ENCODE results near the gene SHC3. TPM values are rescaled to one million over a fixed set of nuclear protein-coding genes. Genes with fewer than 3 reads are reported as not detected.

The SHC3 gene
- total RNA-seq, 1 experiment from 2014 or later, result 1.8 TPM

GRCh38 chr9:89225036-89225435 lies 46.4 kb upstream of the SHC3 start:
- Histone ChIP-seq H3K14ac (ENCODE audit: insufficient read depth, low read length) (no peak overlapping the region), H3K4me2 (ENCODE audit: insufficient read depth, insufficient read length, low read length) (no peak overlapping the region), H2BK12ac (ENCODE audit: insufficient read length, low read depth, low read length) (no peak overlapping the region), H2BK20ac (ENCODE audit: low read depth, low read length, poor library complexity, severe bottlenecking) (no peak overlapping the region), H3K9me3 (ENCODE audit: control insufficient read depth, low read depth, low read length) (no peaks in the 10 kb centered on the region), H4K91ac (ENCODE audit: insufficient read length, low read depth, low read length) (no peak overlapping the region), H3K4ac (ENCODE audit: low read depth, low read length) (no peak overlapping the region), H3K9ac (ENCODE audit: extremely low read depth, insufficient read length, low read length) (no peak overlapping the region), H2BK15ac (ENCODE audit: low read depth, low read length) (no peak overlapping the region), H2AK5ac (ENCODE audit: insufficient read length, low read length) (no peak overlapping the region), H3K23ac (ENCODE audit: insufficient read length, low read depth, low read length) (no peak overlapping the region), H3K18ac (ENCODE audit: insufficient read length, low read depth, low read length) (no peak overlapping the region), H3T11ph (ENCODE audit: low read length) (no peak overlapping the region), H4K5ac (ENCODE audit: insufficient read length, low read depth, low read length) (no peak overlapping the region), H3K79me2 (ENCODE audit: insufficient read depth, low read length) (no peaks in the 10 kb centered on the region), H3K79me1 (ENCODE audit: insufficient read depth, low read depth, low read length, poor library complexity, severe bottlenecking) (no peaks in the 10 kb centered on the region), H2BK5ac (ENCODE audit: insufficient read length, low read length) (no peak overlapping the region), H4K8ac (replicated peaks; ENCODE audit: insufficient read length, low read depth, low read length) (no peak overlapping the region), H2AFZ (ENCODE audit: low read length) (no peak overlapping the region), H4K20me1 (ENCODE audit: control insufficient read depth, insufficient read depth, insufficient read length) (no peaks in the 10 kb centered on the region), H3K56ac (ENCODE audit: insufficient read length, low read depth, low read length) (no peak overlapping the region), H3K27ac (ENCODE audit: insufficient read length, low read depth, low read length) (no peak overlapping the region), H2BK120ac (ENCODE audit: low read depth, low read length, poor library complexity, severe bottlenecking) (no peak overlapping the region), H3K4me1 (ENCODE audit: insufficient read depth, low read length) (no peaks in the 10 kb centered on the region; the same call in 1 of the 2 replicates), H3K23me2 (ENCODE audit: insufficient read length, low read depth, low read length, poor library complexity, severe bottlenecking) (no peaks in the 10 kb centered on the region), H3K27me3 (ENCODE audit: insufficient read depth, low read length) (no peaks in the 10 kb centered on the region)
- H3K9me3 Mint-ChIP-seq, result no peaks in the 10 kb centered on the region; a peak in 1 of 5 replicates
- TF ChIP-seq CTCF (conservative IDR thresholded peaks at IDR 0.05), result no peak
- H3K4me3 Mint-ChIP-seq, result no peak overlapping the region
- H3K27ac Mint-ChIP-seq, result no peak overlapping the region
- DNase-seq, result no peak
- no CpG with 5 or more reads among the region's 4 CpGs for WGBS (ENCODE audit: extremely low coverage, insufficient read length, low lambda C conversion rate)
- no peaks in the 10 kb centered on the region; the same call in 1 of the 2 replicates for H3K27me3 Mint-ChIP-seq (ENCODE audit: low read depth)
- H3K36me3 Mint-ChIP-seq (ENCODE audit: insufficient read depth in 1 of 3, low read depth in 3 of 3), result no peaks in the 10 kb centered on the region
- peaks cover 12% of the 10 kb centered on the region in 2 experiments for H3K4me1 Mint-ChIP-seq

Data from H9 (cell line).